Panc1 (cell line): ENCODE measurements around the gene RPL41. TPM values are rescaled to one million over a fixed set of nuclear protein-coding genes. Genes with fewer than 3 reads are reported as not detected.

Experiments used
- ATAC-seq: fragments of 200-7000 bp; cut with Tn5 transposase; 2 replicates; pipeline ENCODE4 v1.9.1; 2020; ENCODE audit warnings: mild to moderate bottlenecking, moderate library complexity
- BruUV-seq: library from RNA; stranded (reverse); fragments of 400-500 nt; replicated peaks from 2 replicates; lab custom pipeline; 2021; lab: Mats Ljungman, UMichigan
- CTCF ChIA-PET: fragments of 300-600 bp; sonication (Branson Sonifier 250); formaldehyde crosslinking; loops from one replicate; lab custom pipeline; 2022; ENCODE audit warnings: antibody characterized with exemption; lab: Charles Lee
- POLR2A ChIA-PET: fragments of 300-600 bp; sonication (Branson Sonifier 250); formaldehyde crosslinking; loops from one replicate; lab custom pipeline; 2022; ENCODE audit warnings: antibody characterized with exemption; lab: Charles Lee
- DNase-seq: peaks from one replicate; pipeline ENCODE4 v3.0.0-alpha.2; 2010; ENCODE audit warnings: low read depth, low spot score
- H3K27ac ChIP-seq: 2 replicates; pipeline ENCODE4 v1.5.1; 2011; ENCODE audit warnings: mild to moderate bottlenecking, low read length, inconsistent platforms
- H3K27me3 ChIP-seq: fragments of 200-500 bp; sonication (Bioruptor generic); 2 replicates; pipeline ENCODE4 v1.6.0; 2014; ENCODE audit warnings: low read length, inconsistent platforms; ENCODE audit not compliant: control insufficient read depth, insufficient read depth
- H3K36me3 ChIP-seq: fragments of 200-500 bp; sonication (Bioruptor generic); 2 replicates; pipeline ENCODE4 v1.5.1; 2014; ENCODE audit warnings: inconsistent platforms, mild to moderate bottlenecking, low read length, moderate library complexity; ENCODE audit not compliant: control insufficient read depth, insufficient read depth
- H3K4me1 ChIP-seq: 2 replicates; pipeline ENCODE4 v1.5.1; 2011; ENCODE audit warnings: inconsistent platforms, mild to moderate bottlenecking, low read length, moderate library complexity; ENCODE audit not compliant: control insufficient read depth, insufficient read depth
- H3K4me3 ChIP-seq, 2 experiments: 2 replicates each; pipeline ENCODE4 v1.5.1; 2011 to 2012; ENCODE audit warnings: low read depth in 2 of 2, low read length in 2 of 2, mild to moderate bottlenecking in 2 of 2, inconsistent platforms in 1 of 2, moderate library complexity in 1 of 2
- H3K9me3 ChIP-seq: fragments of 200-500 bp; sonication (Bioruptor generic); 2 replicates; pipeline ENCODE4 v1.5.1; 2014; ENCODE audit warnings: low read depth, mild to moderate bottlenecking, inconsistent platforms, low read length, moderate library complexity; ENCODE audit not compliant: control insufficient read depth, insufficient read depth
- CTCF ChIP-seq: fragments of 450-650 bp; IDR thresholded peaks from 2 replicates; pipeline ENCODE4 v1.5.1; 2017; ENCODE audit warnings: mild to moderate bottlenecking
- POLR2AphosphoS5 ChIP-seq: IDR thresholded peaks from 2 replicates; pipeline ENCODE4 v1.6.1; 2012; ENCODE audit warnings: mild to moderate bottlenecking, low read depth, low read length, moderate library complexity
- REST ChIP-seq, 2 experiments: IDR thresholded peaks; 2 replicates each; pipeline ENCODE4 v1.6.1; 2011 to 2012; ENCODE audit warnings: low read depth in 2 of 2, control low read depth in 1 of 2, low read length in 1 of 2, mild to moderate bottlenecking in 1 of 2, moderate library complexity in 1 of 2; ENCODE audit not compliant: insufficient read depth in 1 of 2
- SIN3A ChIP-seq: IDR thresholded peaks from 2 replicates; pipeline ENCODE4 v1.6.1; 2012; ENCODE audit warnings: low read depth, mild to moderate bottlenecking, low read length, moderate library complexity, borderline replicate concordance; ENCODE audit not compliant: insufficient read depth
- TCF7L2 ChIP-seq: IDR thresholded peaks from 2 replicates; pipeline ENCODE4 v1.6.1; 2011; ENCODE audit warnings: mild to moderate bottlenecking, low read depth, low read length, inconsistent platforms
- in situ Hi-C: cut with HindIII; loops from 2 replicates; pipeline ENCODE4 v1.10.0; 2016; ENCODE audit warnings: low sequenced_read_pairs, low pct_unique_long_range_greater_than_20kb
- intact Hi-C: fragments of 100-400 bp; cut with micrococcal nuclease; formaldehyde crosslinking; loops from one replicate; pipeline ENCODE4 v1.10.0; 2022; ENCODE audit not compliant: unreplicated experiment
- total RNA-seq: library from RNA; stranded (reverse); gene quantifications from one replicate; pipeline ENCODE4 v1.2.1, GENCODE V29; 2021; ENCODE audit not compliant: unreplicated experiment

RPL41 gene
- total RNA-seq, 1 experiment from 2014 or later, result 2,264 TPM

GRCh38 chr12:56103066-56103711 is 13.2 kb upstream of the RPL41 start:
- TSS peak; percentile 97 for BruUV-seq

GRCh38 chr12:56103823-56104108 is 12.7 kb upstream of the RPL41 start:
- Histone ChIP-seq H3K27me3 (no peaks in the 10 kb centered on the region; the same call in 1 of the 2 replicates), H3K4me3 (peak overlapping the region; percentile 72 to 93), H3K36me3 (peaks cover 23% of the 10 kb centered on the region), H3K9me3 (no peaks in the 10 kb centered on the region), H3K27ac (peak overlapping the region; percentile 94), H3K4me1 (peaks cover 20% of the 10 kb centered on the region)
- no TSS peak for BruUV-seq
- intact Hi-C loops (no loop called here), in situ Hi-C loops (no loop called here)
- DNase-seq, result no peak
- CTCF ChIA-PET, result interaction anchor here (1.0 to 1.3 kb wide), 2 partner anchors 15 to 26 kb away, joined by 3 read pairs; no protein-coding TSS in a partner anchor
- TF ChIP-seq SIN3A (0 out of 2 replicates have a peak, but pooled peaks have one; percentile 48), CTCF (no peak)
- ATAC-seq, result no peak
- POLR2A ChIA-PET, result interaction anchor here (0.6 to 1.4 kb wide), 8 partner anchors 14 to 99 kb away, joined by 3 to 15 read pairs (median 4); partner anchors contain the start of gene ZC3H10

More at GRCh38 chr12:56103066-56103711, 13.2 kb upstream of the RPL41 start:
- in situ Hi-C loops, result no loop called here
- Histone ChIP-seq H3K4me3 (peak overlapping the region; percentile 72 to 93), H3K36me3 (peaks cover 18% of the 10 kb centered on the region), H3K27ac (peak overlapping the region; percentile 94), H3K27me3 (no peaks in the 10 kb centered on the region; the same call in 1 of the 2 replicates), H3K9me3 (no peaks in the 10 kb centered on the region), H3K4me1 (peaks cover 20% of the 10 kb centered on the region)
- ATAC-seq (no peak), DNase-seq (no peak)
- TF ChIP-seq SIN3A, result no peak
- TF ChIP-seq POLR2AphosphoS5, result no peak
- TF ChIP-seq TCF7L2, result no peak
- no peak for TF ChIP-seq REST (IDR thresholded peaks at IDR 0.05; ENCODE audit: insufficient read depth in 1 of 2, low read depth in 2 of 2, low read length in 1 of 2)
- no peak for TF ChIP-seq CTCF
- intact Hi-C loops, result no loop called here
- POLR2A ChIA-PET, result interaction anchor here (0.6 to 1.4 kb wide), 2 partner anchors 15 to 54 kb away, joined by 3 read pairs; partner anchors contain the start of gene ZC3H10
- CTCF ChIA-PET, result interaction anchor here (1.3 kb wide), 1 partner anchor 15 kb away, joined by 3 read pairs; no protein-coding TSS in a partner anchor
